ENCODE results near the gene PARD3B.

DNA sequence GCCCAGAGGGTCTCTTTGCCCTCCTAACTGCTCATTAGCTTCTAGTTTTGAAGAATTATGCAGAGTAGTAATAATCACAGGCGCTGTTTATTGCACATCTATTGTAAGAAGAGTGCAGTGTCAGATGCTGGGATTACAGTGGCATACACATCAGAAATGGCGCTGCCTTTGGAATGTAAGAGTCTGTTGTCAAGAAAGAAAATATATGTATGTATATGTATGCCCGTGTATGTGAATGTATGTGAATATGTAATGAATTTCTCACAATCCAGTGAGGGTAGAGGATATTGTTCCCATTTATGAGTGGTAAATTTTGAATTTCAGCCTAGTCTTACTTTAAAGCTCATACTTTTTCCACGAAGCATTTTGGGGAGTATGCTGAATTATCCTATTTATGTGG, 127.5 kb downstream of the PARD3B start:
- TF ChIP-seq POLR2AphosphoS5 (IDR thresholded peaks at IDR 0.05; ENCODE audit: low read depth, low read length) (no peak), POLR2A (IDR thresholded peaks at IDR 0.05; ENCODE audit: low read depth, low read length) (no peak), POU2F2 (IDR thresholded peaks at IDR 0.05; ENCODE audit: low read depth, low read length) (no peak), TAF1 (IDR thresholded peaks at IDR 0.05; ENCODE audit: low read depth, low read length) (no peak), PAX5 (IDR thresholded peaks at IDR 0.05; ENCODE audit: insufficient read depth, low read length, severe bottlenecking) (no peak)

Data from GM12891 (cell line).